ENCODE results near the gene MCTP1.
"Not testable (repeated sequence)": the region's sequence is repeated elsewhere in the genome, so short reads cannot be mapped to it uniquely, and the experiment has no call there.

The MCTP1 gene

GRCh38 chr5:94959279-94959678, 325.6 kb downstream of the MCTP1 start:
- not testable (repeated sequence) for DNase-seq (ENCODE audit: low read depth in 3 of 3)

GRCh38 chr5:94945656-94946055, 339.2 kb downstream of the MCTP1 start:
- DNase-seq (ENCODE audit: low read depth in 3 of 3) = no peak

GRCh38 chr5:94944160-94944559, 340.7 kb downstream of the MCTP1 start:
- no peak for DNase-seq (ENCODE audit: low read depth in 3 of 3)

GRCh38 chr5:94941122-94941755, 343.7 kb downstream of the MCTP1 start:
- no peak for DNase-seq (ENCODE audit: low read depth in 3 of 3)

- no peak for DNase-seq (ENCODE audit: low read depth in 3 of 3)
Measured at GRCh38 chr5:94932259-94932658, 352.6 kb downstream of the MCTP1 start.

GRCh38 chr5:94928891-94929290, 356.0 kb downstream of the MCTP1 start:
- no peak for DNase-seq (ENCODE audit: low read depth in 3 of 3)

- no peak for DNase-seq (ENCODE audit: low read depth in 3 of 3)
Measured at GRCh38 chr5:94920570-94920969, 364.3 kb downstream of the MCTP1 start.

- DNase-seq (ENCODE audit: low read depth in 3 of 3) = no peak
Measured at GRCh38 chr5:94916619-94917018, 368.3 kb downstream of the MCTP1 start.

- DNase-seq (ENCODE audit: low read depth in 3 of 3) = no peak
Measured at GRCh38 chr5:94911276-94911675, 373.6 kb downstream of the MCTP1 start.

GRCh38 chr5:94910721-94911120, 374.2 kb downstream of the MCTP1 start:
- DNase-seq (ENCODE audit: low read depth in 3 of 3) = no peak

GRCh38 chr5:94908889-94909480, 375.9 kb downstream of the MCTP1 start:
- no peak for DNase-seq (ENCODE audit: low read depth in 3 of 3)

GRCh38 chr5:94906750-94907149, 378.1 kb downstream of the MCTP1 start:
- no peak for DNase-seq (ENCODE audit: low read depth in 3 of 3)

- no peak for DNase-seq (ENCODE audit: low read depth in 3 of 3)
Measured at GRCh38 chr5:94903726-94904125, 381.2 kb downstream of the MCTP1 start.

GRCh38 chr5:94901191-94901979, 383.5 kb downstream of the MCTP1 start:
- DNase-seq (ENCODE audit: low read depth in 3 of 3) = no peak

- no peak for DNase-seq (ENCODE audit: low read depth in 3 of 3)
Measured at GRCh38 chr5:94900006-94900505, 384.8 kb downstream of the MCTP1 start.

GRCh38 chr5:94893412-94894135, 391.3 kb downstream of the MCTP1 start:
- DNase-seq (ENCODE audit: low read depth in 3 of 3) = no peak

- no peak for DNase-seq (ENCODE audit: low read depth in 3 of 3)
Measured at GRCh38 chr5:94891972-94892371, 392.9 kb downstream of the MCTP1 start.

GRCh38 chr5:94891565-94891964, 393.3 kb downstream of the MCTP1 start:
- no peak for DNase-seq (ENCODE audit: low read depth in 3 of 3)

GRCh38 chr5:94890907-94891306, 394.0 kb downstream of the MCTP1 start:
- DNase-seq (ENCODE audit: low read depth in 3 of 3) = no peak

- DNase-seq (ENCODE audit: low read depth in 3 of 3) = no peak
Measured at GRCh38 chr5:94888674-94889073, 396.2 kb downstream of the MCTP1 start.

- DNase-seq (ENCODE audit: low read depth in 3 of 3) = no peak
Measured at GRCh38 chr5:94885931-94886330, 399.0 kb downstream of the MCTP1 start.

GRCh38 chr5:94884311-94884710, 400.6 kb downstream of the MCTP1 start:
- no peak for DNase-seq (ENCODE audit: low read depth in 3 of 3)
